ENCODE measurements around the gene MC3R. TPM values are rescaled to one million over a fixed set of nuclear protein-coding genes. Genes with fewer than 3 reads are reported as not detected.
"Not testable (repeated sequence)": the region's sequence is repeated elsewhere in the genome, so short reads cannot be mapped to it uniquely, and the experiment has no call there.

Gene MC3R
- polyA plus RNA-seq, 2 donors = not detected

DNA sequence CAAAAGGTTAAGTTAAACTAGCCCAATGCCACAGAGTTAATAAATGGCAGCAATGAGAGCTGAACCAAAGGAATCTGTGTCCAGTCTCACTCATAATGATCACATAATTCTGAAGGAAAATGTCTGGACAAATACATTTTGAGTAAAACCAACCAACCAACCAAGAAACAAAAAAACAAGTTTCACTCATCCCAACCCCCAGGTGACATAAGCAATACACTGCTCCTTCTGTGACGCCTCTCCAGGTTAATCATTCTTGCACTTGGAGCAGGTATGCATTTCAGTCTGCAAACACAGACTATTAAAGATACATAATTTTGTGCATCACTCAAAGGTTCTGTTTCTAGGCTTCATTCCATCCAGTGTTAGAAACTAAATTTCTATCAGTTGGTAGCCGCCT is 35.2 kb upstream of the MC3R start:
- Histone ChIP-seq H3K27ac (ENCODE audit: low read depth in 2 of 2, low read length in 1 of 2) (no peak overlapping the region), H3K4me3 (ENCODE audit: low read depth in 1 of 2, low read length in 2 of 2) (no peak overlapping the region), H3K27me3 (ENCODE audit: control insufficient read depth in 1 of 2, insufficient read depth in 2 of 2, low read length in 2 of 2) (no peaks in the 10 kb centered on the region), H3K36me3 (ENCODE audit: control insufficient read depth in 2 of 2, insufficient read depth in 2 of 2, low read length in 1 of 2) (no peaks in the 10 kb centered on the region), H3K9me3 (ENCODE audit: control insufficient read depth in 2 of 2, insufficient read depth in 1 of 2, low read depth in 1 of 2, low read length in 1 of 2) (no peaks in the 10 kb centered on the region), H3K4me1 (ENCODE audit: control insufficient read depth in 2 of 2, insufficient read depth in 2 of 2, low read length in 1 of 2) (no peaks in the 10 kb centered on the region)
- 75 to 93% methylated on average over 2 of the region's 2 CpGs for WGBS, 2 donors

DNA sequence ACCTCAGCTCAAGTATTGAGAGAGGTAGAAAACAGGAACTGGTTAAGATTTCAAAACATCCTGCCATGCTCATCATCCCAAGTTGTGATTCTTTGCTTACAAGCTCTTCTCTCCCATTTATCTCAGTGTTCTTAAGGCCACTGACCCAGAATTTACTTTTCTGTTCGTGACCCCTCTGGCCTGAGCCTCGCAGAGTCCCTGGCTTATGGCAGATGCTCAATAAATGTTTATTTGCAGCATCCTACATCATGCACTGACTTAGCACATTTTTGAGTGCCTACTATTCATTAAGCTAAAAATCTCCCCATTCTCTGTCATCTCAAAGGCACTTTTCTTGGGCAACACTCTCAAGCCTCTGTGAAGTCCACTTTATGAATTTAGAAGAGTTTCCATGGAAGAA is 33.4 kb upstream of the MC3R start:
- Histone ChIP-seq H3K4me1 (ENCODE audit: control insufficient read depth in 2 of 2, insufficient read depth in 2 of 2, low read length in 1 of 2) (no peaks in the 10 kb centered on the region), H3K27me3 (ENCODE audit: control insufficient read depth in 1 of 2, insufficient read depth in 2 of 2, low read length in 2 of 2) (no peaks in the 10 kb centered on the region), H3K27ac (ENCODE audit: low read depth in 2 of 2, low read length in 1 of 2) (no peak overlapping the region), H3K4me3 (ENCODE audit: low read depth in 1 of 2, low read length in 2 of 2) (no peak overlapping the region), H3K36me3 (ENCODE audit: control insufficient read depth in 2 of 2, insufficient read depth in 2 of 2, low read length in 1 of 2) (no peaks in the 10 kb centered on the region), H3K9me3 (ENCODE audit: control insufficient read depth in 2 of 2, insufficient read depth in 1 of 2, low read depth in 1 of 2, low read length in 1 of 2) (peaks cover 0 to 2% of the 10 kb centered on the region in 2 donors)
- WGBS, 2 donors = 24 to 36% methylated on average over 2 of the region's 2 CpGs

DNA sequence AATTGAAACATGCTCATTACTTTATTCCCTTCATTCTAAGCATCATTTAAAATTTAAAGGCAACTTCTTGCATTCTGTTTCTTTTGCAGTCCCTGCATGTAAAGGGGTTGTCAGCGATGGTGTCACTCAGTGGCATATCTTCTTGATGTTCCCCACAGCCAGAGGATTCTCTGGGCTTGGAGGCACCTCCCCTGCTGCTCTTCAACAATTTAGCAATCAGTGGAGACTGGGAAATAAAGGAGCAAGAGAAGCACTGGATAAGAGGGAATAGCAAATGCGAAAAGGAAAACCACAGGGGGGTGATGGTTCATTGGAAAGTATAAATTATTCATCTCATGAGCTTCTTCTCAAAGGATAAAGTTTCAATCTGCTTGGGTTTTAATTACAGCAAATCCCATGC is 30.7 kb upstream of the MC3R start:
- peaks cover 0 to 3% of the 10 kb centered on the region in 2 donors for H3K9me3 ChIP-seq (ENCODE audit: control insufficient read depth in 2 of 2, insufficient read depth in 1 of 2, low read depth in 1 of 2, low read length in 1 of 2)
- 70 to 75% methylated on average over 2 of the region's 2 CpGs for WGBS, 2 donors
- H3K4me1 ChIP-seq (ENCODE audit: control insufficient read depth in 2 of 2, insufficient read depth in 2 of 2, low read length in 1 of 2) = no peaks in the 10 kb centered on the region
- no peaks in the 10 kb centered on the region for H3K36me3 ChIP-seq (ENCODE audit: control insufficient read depth in 2 of 2, insufficient read depth in 2 of 2, low read length in 1 of 2)
- no peaks in the 10 kb centered on the region for H3K27me3 ChIP-seq (ENCODE audit: control insufficient read depth in 1 of 2, insufficient read depth in 2 of 2, low read length in 2 of 2)
- no peak overlapping the region for H3K27ac ChIP-seq (ENCODE audit: low read depth in 2 of 2, low read length in 1 of 2)
- H3K4me3 ChIP-seq (ENCODE audit: low read depth in 1 of 2, low read length in 2 of 2) = no peak overlapping the region

DNA sequence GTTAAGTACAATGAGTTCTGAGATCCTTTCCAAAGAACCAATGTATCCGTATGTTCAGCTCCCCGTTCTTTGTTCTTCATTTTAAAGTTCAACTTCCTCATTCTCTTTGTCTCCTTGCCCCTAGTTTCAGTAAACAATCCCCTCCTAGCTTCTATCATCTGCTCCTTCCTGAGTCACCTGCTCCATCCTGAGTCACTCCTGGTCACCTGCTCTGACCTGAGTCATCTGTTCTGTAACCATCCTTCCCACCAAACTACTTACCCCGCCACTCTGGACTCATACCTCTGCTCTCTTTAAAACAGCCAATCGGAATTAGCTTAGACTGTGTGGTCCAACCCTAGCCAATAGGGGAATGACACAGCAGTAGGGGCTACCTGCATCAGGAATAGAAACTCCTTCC is 27.3 kb upstream of the MC3R start:
- not testable (repeated sequence) for H3K36me3 ChIP-seq (ENCODE audit: control insufficient read depth in 2 of 2, insufficient read depth in 2 of 2, low read length in 1 of 2); H3K27me3 ChIP-seq (ENCODE audit: control insufficient read depth in 1 of 2, insufficient read depth in 2 of 2, low read length in 2 of 2); H3K4me3 ChIP-seq (ENCODE audit: low read depth in 1 of 2, low read length in 2 of 2); H3K9me3 ChIP-seq (ENCODE audit: control insufficient read depth in 2 of 2, insufficient read depth in 1 of 2, low read depth in 1 of 2, low read length in 1 of 2); H3K27ac ChIP-seq (ENCODE audit: low read depth in 2 of 2, low read length in 1 of 2); H3K4me1 ChIP-seq (ENCODE audit: control insufficient read depth in 2 of 2, insufficient read depth in 2 of 2, low read length in 1 of 2)
- WGBS, 2 donors = 55 to 73% methylated on average over 4 of the region's 4 CpGs

DNA sequence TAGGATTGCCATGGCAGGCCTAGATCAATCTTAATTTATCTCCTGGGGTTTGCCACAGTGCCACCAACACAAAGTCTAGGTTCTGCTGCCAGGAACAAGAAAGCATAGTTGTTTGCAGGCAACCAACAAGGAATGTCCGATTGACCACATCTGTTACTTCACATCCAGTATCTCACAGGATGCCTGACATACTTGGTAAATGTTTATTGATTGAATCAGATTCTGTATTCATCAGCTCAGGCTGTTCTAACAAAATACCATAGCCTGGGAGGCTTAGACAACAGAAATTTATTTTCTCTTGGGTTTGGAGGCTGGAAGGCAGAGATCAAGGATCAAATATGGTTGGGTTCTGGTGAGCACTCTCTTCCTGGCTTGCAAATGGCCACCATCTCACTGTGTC is 26.3 kb upstream of the MC3R start:
- Histone ChIP-seq H3K4me3 (ENCODE audit: low read depth in 1 of 2, low read length in 2 of 2) (no peak overlapping the region), H3K9me3 (ENCODE audit: control insufficient read depth in 2 of 2, insufficient read depth in 1 of 2, low read depth in 1 of 2, low read length in 1 of 2) (peaks cover 0 to 3% of the 10 kb centered on the region in 2 donors), H3K4me1 (ENCODE audit: control insufficient read depth in 2 of 2, insufficient read depth in 2 of 2, low read length in 1 of 2) (peaks cover 0 to 2% of the 10 kb centered on the region in 2 donors), H3K27ac (ENCODE audit: low read depth in 2 of 2, low read length in 1 of 2) (no peak overlapping the region), H3K27me3 (ENCODE audit: control insufficient read depth in 1 of 2, insufficient read depth in 2 of 2, low read length in 2 of 2) (no peaks in the 10 kb centered on the region), H3K36me3 (ENCODE audit: control insufficient read depth in 2 of 2, insufficient read depth in 2 of 2, low read length in 1 of 2) (no peaks in the 10 kb centered on the region)
- 76 to 81% methylated on average over 1 of the region's 1 CpG for WGBS, 2 donors

DNA sequence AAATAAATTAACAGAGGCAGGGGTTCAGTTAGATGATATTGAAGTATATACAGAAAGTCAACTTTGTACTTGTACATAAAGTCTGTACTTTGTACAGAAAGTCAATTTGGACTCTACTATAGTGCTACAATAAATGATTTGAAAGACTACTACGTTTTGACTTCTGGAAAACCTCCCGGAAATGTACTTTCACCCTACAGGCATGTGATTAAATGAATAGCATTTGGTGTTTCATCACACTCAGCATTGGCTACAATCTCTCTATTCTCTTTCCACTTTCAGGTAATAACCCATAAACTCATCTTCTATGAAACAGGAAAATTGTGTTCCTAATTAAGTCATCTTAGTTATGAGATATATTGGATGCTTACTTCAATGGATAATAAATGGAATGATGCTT is 25.6 kb upstream of the MC3R start:
- Histone ChIP-seq H3K9me3 (ENCODE audit: control insufficient read depth in 2 of 2, insufficient read depth in 1 of 2, low read depth in 1 of 2, low read length in 1 of 2) (peaks cover 0 to 3% of the 10 kb centered on the region in 2 donors), H3K27me3 (ENCODE audit: control insufficient read depth in 1 of 2, insufficient read depth in 2 of 2, low read length in 2 of 2) (no peaks in the 10 kb centered on the region), H3K36me3 (ENCODE audit: control insufficient read depth in 2 of 2, insufficient read depth in 2 of 2, low read length in 1 of 2) (no peaks in the 10 kb centered on the region), H3K27ac (ENCODE audit: low read depth in 2 of 2, low read length in 1 of 2) (no peak overlapping the region), H3K4me3 (ENCODE audit: low read depth in 1 of 2, low read length in 2 of 2) (no peak overlapping the region), H3K4me1 (ENCODE audit: control insufficient read depth in 2 of 2, insufficient read depth in 2 of 2, low read length in 1 of 2) (peaks cover 0 to 2% of the 10 kb centered on the region in 2 donors)
- WGBS, 2 donors = 42 to 49% methylated on average over 2 of the region's 2 CpGs

DNA sequence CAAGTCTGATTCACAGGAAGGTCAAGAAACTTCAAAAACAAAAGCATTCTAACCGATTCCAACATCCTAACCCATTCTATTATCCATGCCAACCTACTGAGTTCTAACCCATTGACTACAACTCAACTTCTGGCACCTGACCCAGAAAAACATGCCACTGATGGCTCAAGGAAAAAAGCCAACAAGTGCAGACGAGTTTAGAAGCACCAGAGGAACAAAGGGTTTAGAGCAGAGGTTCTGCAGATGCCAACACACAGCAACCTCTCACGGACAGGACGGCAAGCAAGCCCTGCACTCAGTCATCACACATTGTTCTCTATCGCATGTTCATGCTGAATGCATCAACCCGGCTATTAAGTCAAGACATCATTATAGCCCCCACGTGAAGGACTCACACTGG is 25.2 kb upstream of the MC3R start:
- H3K36me3 ChIP-seq (ENCODE audit: control insufficient read depth in 2 of 2, insufficient read depth in 2 of 2, low read length in 1 of 2) = no peaks in the 10 kb centered on the region
- H3K4me3 ChIP-seq (ENCODE audit: low read depth in 1 of 2, low read length in 2 of 2) = no peak overlapping the region
- H3K27me3 ChIP-seq (ENCODE audit: control insufficient read depth in 1 of 2, insufficient read depth in 2 of 2, low read length in 2 of 2) = no peaks in the 10 kb centered on the region
- H3K4me1 ChIP-seq (ENCODE audit: control insufficient read depth in 2 of 2, insufficient read depth in 2 of 2, low read length in 1 of 2) = peaks cover 0 to 2% of the 10 kb centered on the region in 2 donors
- 40 to 49% methylated on average over 7 of the region's 7 CpGs for WGBS, 2 donors
- H3K9me3 ChIP-seq (ENCODE audit: control insufficient read depth in 2 of 2, insufficient read depth in 1 of 2, low read depth in 1 of 2, low read length in 1 of 2) = peaks cover 0 to 3% of the 10 kb centered on the region in 2 donors
- no peak overlapping the region for H3K27ac ChIP-seq (ENCODE audit: low read depth in 2 of 2, low read length in 1 of 2)

DNA sequence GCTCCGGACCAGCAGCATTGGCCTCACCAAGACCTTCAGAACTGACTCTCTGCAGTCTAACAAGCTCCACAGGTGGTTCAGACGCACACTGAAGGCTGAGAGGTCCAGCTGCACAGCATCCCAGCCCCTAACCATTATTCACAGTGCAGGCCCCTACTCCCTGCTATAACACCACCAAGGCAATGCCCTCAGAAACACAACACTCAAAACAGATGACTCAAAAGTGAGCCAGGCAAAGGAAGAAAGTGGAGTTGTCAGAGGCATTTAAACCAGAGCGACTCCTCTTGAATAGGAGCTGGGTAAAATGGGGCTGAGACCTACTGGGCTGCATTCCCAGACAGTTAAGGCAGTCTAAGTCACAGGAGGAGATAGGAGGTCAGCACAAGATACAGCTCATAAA is 20.5 kb upstream of the MC3R start:
- WGBS, 2 donors = 77 to 86% methylated on average over 3 of the region's 3 CpGs
- H3K4me3 ChIP-seq (ENCODE audit: low read depth in 1 of 2, low read length in 2 of 2) = no peak overlapping the region
- peaks cover 0 to 2% of the 10 kb centered on the region in 2 donors for H3K4me1 ChIP-seq (ENCODE audit: control insufficient read depth in 2 of 2, insufficient read depth in 2 of 2, low read length in 1 of 2)
- no peak overlapping the region for H3K27ac ChIP-seq (ENCODE audit: low read depth in 2 of 2, low read length in 1 of 2)
- no peaks in the 10 kb centered on the region for H3K36me3 ChIP-seq (ENCODE audit: control insufficient read depth in 2 of 2, insufficient read depth in 2 of 2, low read length in 1 of 2)
- H3K27me3 ChIP-seq (ENCODE audit: control insufficient read depth in 1 of 2, insufficient read depth in 2 of 2, low read length in 2 of 2) = no peaks in the 10 kb centered on the region
- H3K9me3 ChIP-seq (ENCODE audit: control insufficient read depth in 2 of 2, insufficient read depth in 1 of 2, low read depth in 1 of 2, low read length in 1 of 2) = no peaks in the 10 kb centered on the region

DNA sequence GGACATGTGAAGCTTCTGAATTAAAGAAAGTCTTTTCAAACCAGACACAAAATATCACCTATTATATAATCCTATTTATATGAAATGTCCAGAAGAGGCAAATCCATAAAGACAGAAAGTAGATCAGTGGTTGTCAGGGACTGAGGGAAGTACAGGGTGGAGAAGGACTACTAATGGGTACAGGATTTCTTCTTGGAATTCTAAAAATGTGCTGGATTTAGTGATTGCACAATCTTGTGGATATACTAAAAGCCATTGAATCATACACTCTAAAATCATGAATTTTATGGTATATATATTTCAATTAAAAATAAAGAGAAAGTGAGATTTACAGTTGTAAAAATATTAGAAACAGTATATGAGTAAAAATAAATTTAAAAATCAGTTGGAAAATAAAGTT is 18.7 kb upstream of the MC3R start:
- Histone ChIP-seq H3K27ac (ENCODE audit: low read depth in 2 of 2, low read length in 1 of 2) (no peak overlapping the region), H3K4me1 (ENCODE audit: control insufficient read depth in 2 of 2, insufficient read depth in 2 of 2, low read length in 1 of 2) (peaks cover 0 to under 1% of the 10 kb centered on the region in 2 donors), H3K9me3 (ENCODE audit: control insufficient read depth in 2 of 2, insufficient read depth in 1 of 2, low read depth in 1 of 2, low read length in 1 of 2) (peaks cover 6 to 7% of the 10 kb centered on the region in 2 donors), H3K4me3 (ENCODE audit: low read depth in 1 of 2, low read length in 2 of 2) (no peak overlapping the region), H3K27me3 (ENCODE audit: control insufficient read depth in 1 of 2, insufficient read depth in 2 of 2, low read length in 2 of 2) (no peaks in the 10 kb centered on the region), H3K36me3 (ENCODE audit: control insufficient read depth in 2 of 2, insufficient read depth in 2 of 2, low read length in 1 of 2) (no peaks in the 10 kb centered on the region)

DNA sequence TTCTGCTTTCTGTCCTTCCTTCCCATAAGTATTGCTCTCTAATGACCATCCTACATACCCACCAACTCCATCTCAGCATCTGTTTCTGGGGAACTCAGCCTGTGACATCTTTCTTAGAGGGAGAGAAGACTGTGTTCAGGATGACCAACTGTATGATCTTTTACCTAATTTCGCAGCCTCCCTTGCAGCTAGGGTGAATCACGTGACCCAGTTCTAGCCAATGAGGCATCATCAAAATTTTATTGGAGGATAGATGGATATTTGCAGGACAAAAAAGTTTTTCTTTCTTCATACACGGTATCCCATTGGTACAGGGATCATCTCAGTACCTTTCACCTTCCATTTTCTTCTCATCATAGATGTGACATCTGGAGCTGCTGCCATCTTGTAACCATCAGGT is 14.4 kb upstream of the MC3R start:
- peaks cover 6 to 8% of the 10 kb centered on the region in 2 donors for H3K9me3 ChIP-seq (ENCODE audit: control insufficient read depth in 2 of 2, insufficient read depth in 1 of 2, low read depth in 1 of 2, low read length in 1 of 2)
- WGBS, 2 donors = 82 to 87% methylated on average over 3 of the region's 3 CpGs
- H3K36me3 ChIP-seq (ENCODE audit: control insufficient read depth in 2 of 2, insufficient read depth in 2 of 2, low read length in 1 of 2) = no peaks in the 10 kb centered on the region

More for the DNA sequence above, 14.4 kb upstream of the MC3R start:
- H3K4me3 ChIP-seq (ENCODE audit: low read depth in 1 of 2, low read length in 2 of 2) = no peak overlapping the region
- no peaks in the 10 kb centered on the region for H3K4me1 ChIP-seq (ENCODE audit: control insufficient read depth in 2 of 2, insufficient read depth in 2 of 2, low read length in 1 of 2)
- H3K27me3 ChIP-seq (ENCODE audit: control insufficient read depth in 1 of 2, insufficient read depth in 2 of 2, low read length in 2 of 2) = no peaks in the 10 kb centered on the region
- H3K27ac ChIP-seq (ENCODE audit: low read depth in 2 of 2, low read length in 1 of 2) = no peak overlapping the region

Data from esophagus (tissue), 2 donors.